DOHH2 (cell line): ENCODE results near the gene LOXHD1.

Experiments
- EZH2phosphoT487 ChIP-seq: fragments of 200-600 bp; sonication (generic); IDR thresholded peaks from 2 replicates; pipeline ENCODE4 v1.6.1; 2017; ENCODE audit warnings: borderline replicate concordance, mild to moderate bottlenecking, antibody characterized with exemption, low read length, moderate library complexity, mixed read lengths
- TF ChIP-seq, protein P1 (sequence below): fragments of 200-600 bp; sonication (generic); IDR thresholded peaks from one replicate; pipeline ENCODE4 v1.5.1; 2014; ENCODE audit warnings: antibody characterized with exemption, mild to moderate bottlenecking, low read depth, low read length; ENCODE audit not compliant: poor library complexity, severe bottlenecking

DNA sequence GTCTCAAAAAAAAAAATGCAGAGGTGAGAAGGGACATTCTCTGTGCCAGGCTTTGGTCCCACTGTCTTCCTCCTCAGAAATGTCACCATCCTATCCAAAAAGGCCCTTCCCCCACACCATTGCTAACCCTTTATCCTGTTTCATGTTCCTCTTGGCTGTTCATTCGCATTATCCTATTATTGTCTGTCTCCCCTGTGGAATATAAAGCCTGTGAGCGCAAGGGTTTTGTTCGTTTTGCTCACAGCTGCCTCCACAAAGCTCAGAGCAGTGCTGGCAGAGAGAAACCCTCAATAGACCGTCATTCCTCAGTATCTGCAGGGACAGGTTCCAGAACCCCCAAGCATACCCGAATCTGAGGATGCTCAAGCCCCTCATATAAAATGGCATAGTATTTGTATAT is 91.8 kb downstream of the LOXHD1 start:
- TF ChIP-seq, protein P1, sequence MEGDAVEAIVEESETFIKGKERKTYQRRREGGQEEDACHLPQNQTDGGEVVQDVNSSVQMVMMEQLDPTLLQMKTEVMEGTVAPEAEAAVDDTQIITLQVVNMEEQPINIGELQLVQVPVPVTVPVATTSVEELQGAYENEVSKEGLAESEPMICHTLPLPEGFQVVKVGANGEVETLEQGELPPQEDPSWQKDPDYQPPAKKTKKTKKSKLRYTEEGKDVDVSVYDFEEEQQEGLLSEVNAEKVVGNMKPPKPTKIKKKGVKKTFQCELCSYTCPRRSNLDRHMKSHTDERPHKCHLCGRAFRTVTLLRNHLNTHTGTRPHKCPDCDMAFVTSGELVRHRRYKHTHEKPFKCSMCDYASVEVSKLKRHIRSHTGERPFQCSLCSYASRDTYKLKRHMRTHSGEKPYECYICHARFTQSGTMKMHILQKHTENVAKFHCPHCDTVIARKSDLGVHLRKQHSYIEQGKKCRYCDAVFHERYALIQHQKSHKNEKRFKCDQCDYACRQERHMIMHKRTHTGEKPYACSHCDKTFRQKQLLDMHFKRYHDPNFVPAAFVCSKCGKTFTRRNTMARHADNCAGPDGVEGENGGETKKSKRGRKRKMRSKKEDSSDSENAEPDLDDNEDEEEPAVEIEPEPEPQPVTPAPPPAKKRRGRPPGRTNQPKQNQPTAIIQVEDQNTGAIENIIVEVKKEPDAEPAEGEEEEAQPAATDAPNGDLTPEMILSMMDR, result no peak
- no peak for TF ChIP-seq EZH2phosphoT487
